ENCODE results near the gene SLF2. TPM values are rescaled to one million over a fixed set of nuclear protein-coding genes. Genes with fewer than 3 reads are reported as not detected.

The SLF2 gene
- total RNA-seq, 1 donor from 2014 or later = 3.1 TPM

DNA sequence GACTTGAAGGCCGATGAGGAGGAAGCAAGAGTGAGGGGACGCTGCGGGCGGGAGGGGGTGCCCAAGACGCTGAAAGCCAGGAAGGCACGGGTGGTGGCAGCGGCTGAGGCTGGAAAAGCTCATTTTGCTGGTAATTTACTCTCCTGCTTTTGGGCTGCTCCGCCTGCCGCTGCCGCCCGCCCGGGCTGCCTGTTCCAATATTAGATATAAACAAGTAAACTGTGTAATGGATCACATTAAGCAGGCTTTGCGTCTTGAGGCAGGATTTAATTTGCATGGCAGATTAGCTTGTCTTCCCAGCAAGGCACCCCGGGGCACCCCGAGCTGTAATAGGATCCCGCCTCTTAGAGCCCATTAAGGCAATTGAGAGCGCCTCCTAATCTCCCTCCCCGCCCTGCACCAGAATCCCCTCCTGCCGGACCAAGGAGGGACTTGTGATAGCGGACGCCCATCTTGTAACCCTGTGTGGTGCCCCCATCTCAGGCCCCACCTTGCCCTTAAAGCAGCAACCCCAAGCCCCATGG, 46.1 kb upstream of the SLF2 start:
- TF ChIP-seq, protein P1, sequence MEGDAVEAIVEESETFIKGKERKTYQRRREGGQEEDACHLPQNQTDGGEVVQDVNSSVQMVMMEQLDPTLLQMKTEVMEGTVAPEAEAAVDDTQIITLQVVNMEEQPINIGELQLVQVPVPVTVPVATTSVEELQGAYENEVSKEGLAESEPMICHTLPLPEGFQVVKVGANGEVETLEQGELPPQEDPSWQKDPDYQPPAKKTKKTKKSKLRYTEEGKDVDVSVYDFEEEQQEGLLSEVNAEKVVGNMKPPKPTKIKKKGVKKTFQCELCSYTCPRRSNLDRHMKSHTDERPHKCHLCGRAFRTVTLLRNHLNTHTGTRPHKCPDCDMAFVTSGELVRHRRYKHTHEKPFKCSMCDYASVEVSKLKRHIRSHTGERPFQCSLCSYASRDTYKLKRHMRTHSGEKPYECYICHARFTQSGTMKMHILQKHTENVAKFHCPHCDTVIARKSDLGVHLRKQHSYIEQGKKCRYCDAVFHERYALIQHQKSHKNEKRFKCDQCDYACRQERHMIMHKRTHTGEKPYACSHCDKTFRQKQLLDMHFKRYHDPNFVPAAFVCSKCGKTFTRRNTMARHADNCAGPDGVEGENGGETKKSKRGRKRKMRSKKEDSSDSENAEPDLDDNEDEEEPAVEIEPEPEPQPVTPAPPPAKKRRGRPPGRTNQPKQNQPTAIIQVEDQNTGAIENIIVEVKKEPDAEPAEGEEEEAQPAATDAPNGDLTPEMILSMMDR (IDR thresholded peaks at IDR 0.05) = no peak
- no peaks in the 10 kb centered on the region for H3K36me3 ChIP-seq
- DNase-seq (ENCODE audit: low spot score in 2 of 2) = no peak
- H3K27ac ChIP-seq = no peak overlapping the region
- H3K9me3 ChIP-seq = no peaks in the 10 kb centered on the region
- H3K27me3 ChIP-seq = no peaks in the 10 kb centered on the region
- H3K4me3 ChIP-seq = no peak overlapping the region
- intact Hi-C loops (cut with DNase I) = no loop called here
- no peaks in the 10 kb centered on the region for H3K4me1 ChIP-seq

DNA sequence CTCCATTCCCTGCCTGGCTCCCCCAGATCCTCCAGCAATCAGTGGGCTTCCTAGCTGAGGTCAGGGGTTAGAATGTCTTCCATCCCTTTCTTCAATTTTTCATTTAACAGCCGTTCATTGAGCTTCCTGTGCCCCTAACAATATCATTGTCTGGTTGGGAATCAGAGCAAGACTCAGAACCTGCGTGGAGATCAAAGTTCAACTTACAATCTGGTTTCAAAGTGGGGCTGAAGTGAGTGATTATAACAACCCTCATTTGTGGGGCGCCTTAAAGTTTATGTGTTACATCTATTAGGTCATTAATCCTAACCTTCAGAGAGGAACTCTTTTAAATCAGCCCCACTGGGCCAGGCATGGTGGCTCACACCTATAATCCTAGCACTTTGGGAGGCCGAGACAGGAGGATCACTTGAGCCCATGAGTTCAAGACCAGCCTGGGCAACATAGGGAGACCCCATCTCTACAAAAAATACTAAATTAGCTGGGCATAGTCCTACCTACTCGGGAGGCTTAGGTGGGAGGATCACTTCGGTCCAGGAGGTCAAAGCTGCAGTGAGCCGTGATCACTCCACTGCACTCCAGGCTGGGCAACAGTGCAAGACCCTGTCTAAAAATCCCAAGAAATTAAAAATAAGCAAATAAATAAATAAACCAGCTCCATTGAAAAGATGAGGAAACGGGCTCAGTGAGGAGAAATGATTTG, 45.4 kb upstream of the SLF2 start:
- Histone ChIP-seq H3K27ac (no peak overlapping the region), H3K4me3 (no peak overlapping the region), H3K27me3 (no peaks in the 10 kb centered on the region), H3K36me3 (no peaks in the 10 kb centered on the region), H3K4me1 (no peaks in the 10 kb centered on the region), H3K9me3 (no peaks in the 10 kb centered on the region)
- intact Hi-C loops (cut with DNase I) = no loop called here
- no peak for DNase-seq (ENCODE audit: low spot score in 2 of 2)
- TF ChIP-seq, protein P1 (IDR thresholded peaks at IDR 0.05) = no peak

DNA sequence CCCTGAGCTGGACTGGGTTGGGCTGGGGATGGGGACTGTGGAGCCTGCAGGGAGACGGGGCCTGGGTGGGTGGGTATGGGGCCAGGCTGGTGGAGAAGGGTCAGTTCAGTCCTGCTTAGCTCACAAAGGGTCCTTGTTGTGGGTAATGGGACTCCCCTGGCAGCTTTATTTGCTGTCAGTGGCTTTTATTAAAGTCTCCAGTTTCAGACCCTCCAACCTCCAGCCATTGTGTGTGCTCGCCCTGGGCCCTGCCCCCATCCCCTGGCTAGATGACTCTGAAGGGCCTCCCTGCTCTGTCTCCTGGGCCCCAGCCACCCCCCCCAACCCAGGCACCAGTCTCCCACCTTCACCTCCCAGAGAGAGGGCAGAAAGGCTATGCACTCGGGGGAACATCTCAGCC, 44.4 kb upstream of the SLF2 start:
- no peak for DNase-seq (ENCODE audit: low spot score in 2 of 2)
- intact Hi-C loops (cut with DNase I) = no loop called here
- TF ChIP-seq, protein P1 (IDR thresholded peaks at IDR 0.05) = no peak
- no peaks in the 10 kb centered on the region for H3K9me3 ChIP-seq
- no peaks in the 10 kb centered on the region for H3K4me1 ChIP-seq
- no peak overlapping the region for H3K4me3 ChIP-seq
- no peaks in the 10 kb centered on the region for H3K27me3 ChIP-seq
- no peaks in the 10 kb centered on the region for H3K36me3 ChIP-seq
- no peak overlapping the region for H3K27ac ChIP-seq

DNA sequence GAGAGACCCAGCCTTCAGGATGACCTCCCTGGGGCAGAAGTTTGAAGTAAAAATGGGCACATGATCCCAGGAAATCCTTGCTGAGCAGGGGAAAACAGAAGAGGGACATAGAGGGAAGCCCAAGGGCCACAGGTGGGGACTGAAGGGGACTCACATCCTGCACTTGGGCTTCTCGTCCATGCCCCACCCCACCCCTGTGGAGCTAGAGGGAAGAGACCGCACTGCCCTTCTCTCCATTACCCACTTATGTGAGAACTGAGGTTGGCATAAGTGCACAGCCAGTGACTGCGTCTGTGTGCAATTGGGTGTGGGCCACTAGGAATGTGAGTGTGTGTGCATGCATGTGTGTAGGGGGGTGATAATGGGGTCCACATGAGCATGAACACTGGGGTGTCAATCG, 43.4 kb upstream of the SLF2 start:
- no peak for DNase-seq (ENCODE audit: low spot score in 2 of 2)
- Histone ChIP-seq H3K4me3 (no peak overlapping the region), H3K4me1 (no peaks in the 10 kb centered on the region), H3K36me3 (no peaks in the 10 kb centered on the region), H3K9me3 (no peaks in the 10 kb centered on the region), H3K27me3 (no peaks in the 10 kb centered on the region), H3K27ac (no peak overlapping the region)
- intact Hi-C loops (cut with DNase I) = no loop called here
- TF ChIP-seq, protein P1 (IDR thresholded peaks at IDR 0.05) = no peak

DNA sequence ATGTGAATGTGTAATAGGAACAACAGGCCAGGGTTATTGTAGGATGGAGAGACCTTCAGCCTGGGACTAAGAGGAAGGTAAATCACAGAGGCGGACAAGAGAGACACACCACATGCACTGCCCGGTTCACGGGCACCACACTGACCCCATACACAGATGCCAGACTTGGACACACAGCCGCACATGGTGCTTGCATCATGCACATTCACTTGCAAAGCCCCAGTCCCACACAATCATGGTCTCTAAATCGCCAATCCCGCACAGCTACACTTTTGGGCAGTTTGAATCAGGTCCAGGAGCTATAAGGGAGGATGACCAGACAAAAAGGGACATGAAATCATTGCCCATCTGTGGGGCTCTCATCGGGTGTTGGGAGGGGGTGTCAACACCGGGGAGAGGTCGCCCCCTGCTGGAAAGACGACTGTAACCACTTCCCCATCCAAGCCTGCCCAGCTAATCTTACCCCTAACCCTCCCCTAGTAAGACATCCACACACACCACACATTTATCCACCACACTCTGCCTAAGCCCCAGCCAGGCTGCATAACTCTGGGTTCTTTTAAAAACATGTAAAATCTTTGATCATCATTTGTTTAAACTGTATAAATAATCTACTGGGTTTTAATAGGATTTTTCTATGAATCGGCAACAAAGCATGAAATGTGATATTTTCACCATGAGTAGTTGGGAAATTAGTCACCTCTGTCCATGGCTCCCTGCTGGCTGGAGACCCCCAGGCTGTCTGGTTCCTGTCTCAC, 40.5 kb upstream of the SLF2 start:
- Histone ChIP-seq H3K27me3 (no peaks in the 10 kb centered on the region), H3K4me1 (no peaks in the 10 kb centered on the region), H3K36me3 (no peaks in the 10 kb centered on the region), H3K9me3 (no peaks in the 10 kb centered on the region), H3K4me3 (no peak overlapping the region), H3K27ac (no peak overlapping the region)
- TF ChIP-seq, protein P1 (IDR thresholded peaks at IDR 0.05) = peak in 2 of 3 experiments; percentile 9 to 21
- intact Hi-C loops (cut with DNase I) = no loop called here
- DNase-seq (ENCODE audit: low spot score in 2 of 2) = no peak
